AG04449 (cell line): ENCODE results near the gene RHBDF2.

ENCODE experiments used
- CTCF ChIA-PET: fragments of 350-600 bp; formaldehyde crosslinking; extraction: SDS; loops from one replicate; lab custom pipeline; 2021; ENCODE audit warnings: antibody characterized with exemption; lab: Yijun Ruan, JAX
- POLR2A ChIA-PET: fragments of 400-600, 350-600 bp; formaldehyde crosslinking; extraction: SDS; loops from one replicate; lab custom pipeline; 2020; ENCODE audit warnings: antibody characterized with exemption, inconsistent platforms; lab: Yijun Ruan, JAX
- DNase-seq: peaks from one replicate; pipeline ENCODE4 v3.0.0-alpha.2; 2010; ENCODE audit warnings: low read depth, low spot score
- H3K4me3 ChIP-seq: 2 replicates; pipeline ENCODE4 v1.5.1; 2011; ENCODE audit warnings: low read depth, mild to moderate bottlenecking, control low read depth, low read length
- TF ChIP-seq, protein P1 (sequence below): IDR thresholded peaks from one replicate; pipeline ENCODE4 v1.5.1; 2011; ENCODE audit warnings: mild to moderate bottlenecking, moderate library complexity, low read length, control low read depth, inconsistent platforms; ENCODE audit not compliant: insufficient read depth; ENCODE audit errors: missing control alignments

RHBDF2 gene

DNA sequence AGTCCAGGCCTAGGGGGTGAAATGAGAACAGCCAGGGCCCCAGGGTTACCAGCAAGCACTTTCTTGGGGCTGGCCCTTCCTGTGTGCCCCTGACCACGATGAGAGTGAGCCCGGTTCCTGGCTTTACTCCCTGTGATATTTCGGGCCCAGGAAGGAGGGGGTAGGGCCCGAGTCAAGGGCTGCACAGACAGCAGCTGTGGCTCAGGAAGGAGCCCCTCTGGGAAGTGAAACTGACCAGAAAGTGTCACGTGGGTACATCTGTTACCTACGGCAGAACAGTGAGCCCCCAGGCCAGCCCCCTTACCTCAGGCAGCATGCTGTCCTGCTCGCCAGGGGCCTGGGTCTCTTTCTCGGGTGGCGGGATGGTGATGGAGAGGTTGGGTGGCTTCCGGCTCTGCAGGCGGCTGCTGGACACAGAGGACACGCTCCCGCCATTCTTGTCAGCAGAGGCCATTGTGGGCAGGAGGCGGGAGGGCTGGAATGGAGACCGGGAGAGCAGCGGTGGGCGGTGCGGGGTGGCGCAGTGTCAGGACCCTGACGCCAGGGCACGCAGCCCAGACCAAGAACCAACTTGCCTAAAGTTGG lies 20.1 kb downstream of the RHBDF2 start:
- ChIA-PET POLR2A (interaction anchor here (1.8 kb wide), 1 partner anchor 33 kb away, joined by 3 read pairs; no protein-coding TSS in a partner anchor), CTCF (interaction anchor here (1.2 to 34.4 kb wide), 2 partner anchors 14 to 17 kb away, joined by 10 to 1209 read pairs; partner anchors contain the start of genes AANAT and RHBDF2)
- no peak overlapping the region for H3K4me3 ChIP-seq
- TF ChIP-seq, protein P1, sequence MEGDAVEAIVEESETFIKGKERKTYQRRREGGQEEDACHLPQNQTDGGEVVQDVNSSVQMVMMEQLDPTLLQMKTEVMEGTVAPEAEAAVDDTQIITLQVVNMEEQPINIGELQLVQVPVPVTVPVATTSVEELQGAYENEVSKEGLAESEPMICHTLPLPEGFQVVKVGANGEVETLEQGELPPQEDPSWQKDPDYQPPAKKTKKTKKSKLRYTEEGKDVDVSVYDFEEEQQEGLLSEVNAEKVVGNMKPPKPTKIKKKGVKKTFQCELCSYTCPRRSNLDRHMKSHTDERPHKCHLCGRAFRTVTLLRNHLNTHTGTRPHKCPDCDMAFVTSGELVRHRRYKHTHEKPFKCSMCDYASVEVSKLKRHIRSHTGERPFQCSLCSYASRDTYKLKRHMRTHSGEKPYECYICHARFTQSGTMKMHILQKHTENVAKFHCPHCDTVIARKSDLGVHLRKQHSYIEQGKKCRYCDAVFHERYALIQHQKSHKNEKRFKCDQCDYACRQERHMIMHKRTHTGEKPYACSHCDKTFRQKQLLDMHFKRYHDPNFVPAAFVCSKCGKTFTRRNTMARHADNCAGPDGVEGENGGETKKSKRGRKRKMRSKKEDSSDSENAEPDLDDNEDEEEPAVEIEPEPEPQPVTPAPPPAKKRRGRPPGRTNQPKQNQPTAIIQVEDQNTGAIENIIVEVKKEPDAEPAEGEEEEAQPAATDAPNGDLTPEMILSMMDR: no peak
- no peak for DNase-seq

DNA sequence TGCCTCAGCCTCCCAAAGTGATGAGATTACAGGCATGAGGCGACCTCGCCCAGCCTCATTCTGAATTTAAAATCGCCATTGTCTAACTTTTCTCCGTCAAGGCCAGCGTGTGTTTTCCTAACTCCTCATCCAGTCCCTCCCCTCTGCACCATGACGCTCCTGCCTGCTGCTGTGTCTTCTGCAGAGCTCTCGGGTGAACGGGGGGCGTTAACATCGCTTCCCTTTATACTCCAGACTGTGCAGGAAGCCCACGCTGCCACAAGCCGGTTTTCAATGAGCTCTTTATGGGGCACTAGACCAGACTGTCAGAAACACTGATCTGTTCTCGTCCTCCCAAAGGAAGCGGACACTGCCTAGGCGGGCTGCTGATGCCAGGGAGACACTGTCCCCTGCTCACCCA lies 20.6 kb downstream of the RHBDF2 start:
- no peak overlapping the region for H3K4me3 ChIP-seq
- ChIA-PET POLR2A (interaction anchor here (1.8 kb wide), 1 partner anchor 34 kb away, joined by 3 read pairs; no protein-coding TSS in a partner anchor), CTCF (interaction anchor here (0.7 to 34.4 kb wide), 5 partner anchors 13 to 127 kb away, joined by 3 to 1209 read pairs (median 6); partner anchors contain the start of genes AANAT, PRPSAP1 and RHBDF2)
- TF ChIP-seq, protein P1: no peak
- DNase-seq: no peak

DNA sequence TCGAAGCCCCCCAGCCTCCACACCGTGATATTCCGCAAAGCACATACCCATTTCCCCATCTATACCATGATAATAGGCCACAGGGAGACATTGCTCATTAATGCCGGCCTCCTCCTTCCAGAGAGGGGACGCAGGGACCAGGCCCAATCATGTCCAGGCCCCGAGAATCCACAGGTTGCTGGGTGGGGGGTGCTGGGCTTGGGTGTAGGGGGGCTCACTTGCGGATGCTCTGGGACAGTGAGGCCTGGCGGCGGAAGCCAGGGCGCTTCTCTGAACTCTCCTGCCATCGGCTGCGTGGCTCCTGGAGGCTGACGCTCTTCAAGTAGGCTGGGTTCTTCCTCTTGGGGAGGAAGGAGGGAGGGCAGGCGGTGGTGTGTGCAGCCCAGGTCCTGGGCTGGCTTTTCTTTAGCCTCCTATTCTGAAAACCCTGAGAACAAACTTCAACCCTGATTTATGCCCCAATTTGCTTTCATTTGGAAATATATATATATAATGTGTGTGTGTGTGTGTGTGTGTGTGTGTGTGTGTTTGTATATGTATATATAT lies 21.6 kb downstream of the RHBDF2 start:
- TF ChIP-seq, protein P1: no peak
- ChIA-PET CTCF (interaction anchor here (0.7 to 34.4 kb wide), 6 partner anchors 12 to 126 kb away, joined by 3 to 1209 read pairs (median 8); partner anchors contain the start of genes AANAT, PRPSAP1 and RHBDF2), POLR2A (no interaction called here)
- no peak for DNase-seq
- H3K4me3 ChIP-seq: no peak overlapping the region

DNA sequence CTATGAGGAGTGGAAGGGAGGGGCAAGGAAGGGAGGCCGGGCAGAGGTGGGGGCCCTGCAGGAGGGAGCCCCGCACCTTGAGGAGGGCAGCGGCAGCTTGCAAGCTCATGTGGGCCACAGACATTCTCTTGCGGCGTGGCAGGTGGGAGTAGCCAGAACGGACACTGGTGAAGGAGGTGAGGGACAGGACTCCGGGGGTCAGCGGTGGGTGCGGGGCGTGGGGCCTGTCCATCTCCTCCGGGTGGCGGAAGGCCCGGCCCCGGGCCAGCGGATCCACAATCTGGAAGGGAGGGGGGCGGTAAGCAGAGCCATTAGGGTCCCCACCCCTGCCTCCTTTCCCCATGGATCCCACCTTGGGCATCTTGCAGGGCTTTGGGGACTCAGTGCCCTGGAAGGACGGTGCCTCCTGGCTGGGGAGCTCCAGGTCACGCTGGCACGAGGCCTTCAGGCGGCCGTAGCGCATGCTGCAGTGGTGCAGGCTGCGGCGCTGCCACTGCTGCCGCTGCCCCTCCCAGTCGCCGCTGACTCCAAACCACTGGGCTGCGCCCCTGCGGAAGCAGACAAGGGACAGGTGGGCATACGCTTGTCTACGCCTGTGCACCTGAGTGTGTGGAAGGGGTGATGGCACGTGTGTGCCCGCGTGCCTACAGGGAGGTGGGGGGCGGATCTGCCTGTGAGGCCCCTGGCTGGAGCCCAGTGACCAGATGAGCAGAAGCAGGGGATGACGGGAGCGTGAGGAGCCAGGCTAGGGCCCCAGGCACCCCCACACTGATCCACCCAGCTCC lies 22.3 kb downstream of the RHBDF2 start:
- H3K4me3 ChIP-seq: no peak overlapping the region
- ChIA-PET POLR2A (no interaction called here), CTCF (interaction anchor here (3.0 to 34.4 kb wide), 2 partner anchors 12 to 20 kb away, joined by 30 to 1209 read pairs; partner anchors contain the start of genes AANAT and RHBDF2)
- TF ChIP-seq, protein P1: no peak
- DNase-seq: no peak

DNA sequence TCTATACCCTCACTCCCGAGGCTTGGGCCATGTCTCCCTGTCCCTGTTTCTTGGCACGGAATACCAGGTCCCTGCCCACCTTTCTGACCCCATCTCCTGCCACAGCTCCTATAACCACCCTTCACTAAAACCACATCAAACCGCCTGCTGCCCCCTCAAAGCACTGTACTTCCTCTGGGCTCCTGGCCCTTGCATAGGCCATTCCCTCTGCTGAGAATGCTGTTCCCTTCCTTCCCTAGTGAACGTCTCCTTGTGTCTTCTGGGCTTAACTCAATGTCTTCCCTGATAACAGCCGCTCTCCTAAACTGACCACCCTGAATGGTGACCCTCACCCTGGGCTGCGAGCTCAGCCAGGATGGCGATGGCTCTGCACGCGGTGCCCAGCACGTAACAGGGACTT lies 23.1 kb downstream of the RHBDF2 start:
- ChIA-PET CTCF (interaction anchor here (1.7 to 34.4 kb wide), 3 partner anchors 11 to 45 kb away, joined by 4 to 1209 read pairs (median 30); partner anchors contain the start of genes AANAT and RHBDF2), POLR2A (no interaction called here)
- TF ChIP-seq, protein P1: no peak
- DNase-seq: no peak
- no peak overlapping the region for H3K4me3 ChIP-seq
